Heart left ventricle (tissue), 16 donors: ENCODE measurements around the gene ZNF331. TPM values are rescaled to one million over a fixed set of nuclear protein-coding genes. Genes with fewer than 3 reads are reported as not detected.

Experiments used
- ATAC-seq, 4 donors: fragments of 200-7000 bp; cut with Tn5 transposase; one replicate each; pipeline ENCODE4 v1.9.1; 2020 to 2022; ENCODE audit warnings: moderate library complexity in 4 of 4, mild to moderate bottlenecking in 3 of 4, moderate number of reproducible peaks in 1 of 4
- DNase-seq, 5 donors: peaks; one replicate each; pipeline ENCODE4 v3.0.0-alpha.2; 2020
- H3K27ac ChIP-seq, 12 donors: fragments of 200-600 bp; sonication (generic) in 4 of 12; one replicate each; pipeline versions ENCODE4 v1.5.0 to v1.8.0; 2016 to 2022; ENCODE audit warnings: mild to moderate bottlenecking in 2 of 12
- H3K27me3 ChIP-seq, 9 donors: fragments of 200-600 bp; sonication (generic) in 2 of 9; one replicate each; pipeline versions ENCODE4 v1.5.1 to v1.8.0; 2016 to 2022; ENCODE audit warnings: mild to moderate bottlenecking in 3 of 9
- H3K36me3 ChIP-seq, 9 donors: fragments of 200-600 bp; sonication (generic) in 2 of 9; one replicate each; pipeline versions ENCODE4 v1.5.0 to v1.8.0; 2018 to 2022; ENCODE audit warnings: mild to moderate bottlenecking in 2 of 9
- H3K4me1 ChIP-seq, 12 donors: fragments of 200-600 bp; sonication (generic) in 4 of 12; one replicate each; pipeline versions ENCODE4 v1.5.0 to v1.8.0; 2016 to 2022; ENCODE audit warnings: mild to moderate bottlenecking in 3 of 12
- H3K4me3 ChIP-seq, 12 donors: fragments of 200-600 bp; sonication (generic) in 4 of 12; one replicate each; pipeline versions ENCODE4 v1.5.0 to v1.8.0; 2017 to 2022; ENCODE audit warnings: mild to moderate bottlenecking in 9 of 12, moderate library complexity in 4 of 12
- H3K9me3 ChIP-seq, 12 donors: fragments of 200-600 bp; sonication (generic) in 4 of 12; one replicate each; pipeline versions ENCODE4 v1.5.0 to v1.8.0; 2016 to 2022; ENCODE audit warnings: mild to moderate bottlenecking in 1 of 12
- POLR2A ChIP-seq, 2 donors: fragments of 450-650 bp; IDR thresholded peaks; one replicate each; pipeline ENCODE4 v1.6.1; 2017; ENCODE audit warnings: antibody characterized with exemption in 2 of 2, mild to moderate bottlenecking in 2 of 2, moderate library complexity in 2 of 2
- WGBS, 4 donors: extraction: QIAGEN DNeasy Blood & Tissue Kit in 2 of 4; methylation state at CpG; one replicate each; pipeline versions ENCODE4 v1.1.5 to v1.1.7; 2013 to 2018; 5-methylcytosine and 5-hydroxymethylcytosine counted together
- intact Hi-C, 10 donors: fragments of 100-400 bp; cut with DNase I; formaldehyde crosslinking; loops; one replicate each; pipeline versions ENCODE4 v1.11.1 to v1.14.2; 2022
- polyA plus RNA-seq, 2 donors: library from polyadenylated mRNA; stranded (reverse); fragments of 200-250 nt; gene quantifications; one replicate each; pipeline ENCODE4 v1.2.3, GENCODE V29; 2013
- total RNA-seq, 9 donors: library from RNA; depleted of rRNA in 2 of 9; stranded (reverse); fragments of >200 nt in 2 of 9; fragmentation: NEBNext Ultra II Directional in 3 of 9; extraction: Animal tissue kit (Norgen Biotek cat#: 25700) in 3 of 9; gene quantifications; one replicate each; pipeline versions ENCODE4 v1.1.0 to v1.2.4, GENCODE V29; 2016 to 2023
- TF ChIP-seq, protein P1 (sequence below), 12 donors: fragments of 200-600 bp; sonication (generic) in 4 of 12; IDR thresholded peaks; one replicate each; pipeline versions ENCODE4 v1.5.0 to v1.8.0; 2018 to 2022; ENCODE audit warnings: antibody characterized with exemption in 12 of 12, mild to moderate bottlenecking in 5 of 12
- donor health status: ischemic (EF 13 %, LVEDD 7.1; RV severe dilation, severe dysfunction).
- donor health status: healthy with polysubstance abuse.
- donor health status: DM: no; HTN: yes; CAD: no.
- donor health status: DM: no; HTN: no; CAD: no.
- donor health status: ischemic (EF 25% LVEDD 6.9; RV normal size, moderate dysfunction).
- donor health status: ischemic (EF 25% LVEDD 5.7; RV mildly dilated, moderate dysfunction).
- donor health status: healthy.
- donor health status: DM: yes; HTN: yes; CAD: no.
- donor health status: ischemic (EF 35%, LVEDD 5.7; RV mildly dilated, moderate dysfunction).
- donor health status: nonischemic (EF 11% LVEDD 7.7; RV severe dilation, severe dysfunction).
- donor health status: DM: yes; HTN: yes; CAD: no.
- donor health status: PGD.
- donor health status: ischemic (EF 29% LVEDD 5.4; RV normal size, mild dysfunction).
- donor health status: nonischemic (EF 23%, LVEDD 6.1; RV moderate dilation, normal function).

ZNF331 gene
- total and polyA plus RNA-seq, 11 donors: 7.6 to 25.8 (median 10.1) TPM

DNA sequence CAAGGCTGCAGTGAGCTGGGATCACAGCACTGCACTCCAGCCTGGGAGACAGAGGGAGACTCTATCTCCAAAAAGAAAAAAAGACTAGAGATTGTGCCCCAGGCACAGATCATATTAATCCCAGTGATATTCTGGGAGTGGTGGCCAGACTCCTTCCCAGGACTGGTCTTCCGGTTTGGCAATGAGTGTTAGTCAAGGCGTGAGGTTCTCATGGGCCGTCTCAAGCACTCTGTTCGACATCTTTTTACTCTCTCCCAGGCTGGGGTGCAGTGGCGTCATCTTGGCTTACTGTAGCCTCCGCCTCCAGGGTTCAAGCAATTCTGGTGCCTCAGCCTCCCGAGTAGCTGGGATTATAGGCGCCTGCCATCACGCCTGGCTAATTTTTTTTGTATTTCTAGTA is 88.5 kb downstream of the ZNF331 start:
- no peak for TF ChIP-seq POLR2A (IDR thresholded peaks at IDR 0.05)
- TF ChIP-seq, protein P1, sequence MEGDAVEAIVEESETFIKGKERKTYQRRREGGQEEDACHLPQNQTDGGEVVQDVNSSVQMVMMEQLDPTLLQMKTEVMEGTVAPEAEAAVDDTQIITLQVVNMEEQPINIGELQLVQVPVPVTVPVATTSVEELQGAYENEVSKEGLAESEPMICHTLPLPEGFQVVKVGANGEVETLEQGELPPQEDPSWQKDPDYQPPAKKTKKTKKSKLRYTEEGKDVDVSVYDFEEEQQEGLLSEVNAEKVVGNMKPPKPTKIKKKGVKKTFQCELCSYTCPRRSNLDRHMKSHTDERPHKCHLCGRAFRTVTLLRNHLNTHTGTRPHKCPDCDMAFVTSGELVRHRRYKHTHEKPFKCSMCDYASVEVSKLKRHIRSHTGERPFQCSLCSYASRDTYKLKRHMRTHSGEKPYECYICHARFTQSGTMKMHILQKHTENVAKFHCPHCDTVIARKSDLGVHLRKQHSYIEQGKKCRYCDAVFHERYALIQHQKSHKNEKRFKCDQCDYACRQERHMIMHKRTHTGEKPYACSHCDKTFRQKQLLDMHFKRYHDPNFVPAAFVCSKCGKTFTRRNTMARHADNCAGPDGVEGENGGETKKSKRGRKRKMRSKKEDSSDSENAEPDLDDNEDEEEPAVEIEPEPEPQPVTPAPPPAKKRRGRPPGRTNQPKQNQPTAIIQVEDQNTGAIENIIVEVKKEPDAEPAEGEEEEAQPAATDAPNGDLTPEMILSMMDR (IDR thresholded peaks at IDR 0.05): no peak
- Histone ChIP-seq H3K4me1 (peaks cover 0 to 16% (median 0%) of the 10 kb centered on the region in 12 donors), H3K4me3 (no peak overlapping the region), H3K9me3 (no peaks in the 10 kb centered on the region), H3K27ac (no peak overlapping the region), H3K36me3 (no peaks in the 10 kb centered on the region), H3K27me3 (no peaks in the 10 kb centered on the region)
- no peak for ATAC-seq
- intact Hi-C loops: no loop called here
- DNase-seq: no peak
- WGBS, 4 donors: 79 to 88% (median 82%) methylated on average over 9 of the region's 9 CpGs

DNA sequence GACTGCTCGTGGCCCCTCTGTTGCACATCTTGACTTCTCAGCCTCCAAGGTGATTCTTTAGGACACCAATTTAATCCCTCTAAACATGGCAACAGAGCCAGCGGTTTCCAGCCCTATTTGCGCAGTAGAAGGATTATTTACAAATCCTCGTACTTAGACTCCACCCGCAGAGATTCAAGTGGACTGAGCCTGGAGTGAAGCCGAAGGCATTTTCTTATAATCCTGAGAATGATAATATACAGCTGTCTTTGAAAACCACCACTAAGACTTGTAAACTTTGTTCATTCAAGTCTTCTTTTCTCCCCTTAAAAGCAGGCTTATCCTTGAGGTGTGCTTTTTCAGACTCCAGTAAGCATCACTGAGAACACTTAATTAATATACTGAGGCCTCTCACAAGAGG is 89.0 kb downstream of the ZNF331 start:
- ATAC-seq (no peak), DNase-seq (no peak)
- H3K27ac ChIP-seq: no peak overlapping the region
- TF ChIP-seq POLR2A (IDR thresholded peaks at IDR 0.05): no peak
- TF ChIP-seq, protein P1 (IDR thresholded peaks at IDR 0.05): no peak
- peaks cover 0 to 13% (median 0%) of the 10 kb centered on the region in 12 donors for H3K4me1 ChIP-seq
- WGBS, 4 donors: 81 to 89% (median 88%) methylated on average over 6 of the region's 6 CpGs
- H3K4me3 ChIP-seq: no peak overlapping the region
- no peaks in the 10 kb centered on the region for H3K9me3 ChIP-seq
- intact Hi-C loops: no loop called here
- no peaks in the 10 kb centered on the region for H3K27me3 ChIP-seq
- no peaks in the 10 kb centered on the region for H3K36me3 ChIP-seq

Other genes starting within 250 kb of the ZNF331 start
- gene ZNF845, start 204.4 kb upstream of the ZNF331 start, total RNA-seq: 1 to 10 TPM; 2.7 to 5.7 (median 3.5) TPM
- 1 to 10 TPM; 1.5 to 2.7 TPM for gene ZNF845, start 204.4 kb upstream of the ZNF331 start, polyA plus RNA-seq
- gene ZNF525, start 172.4 kb upstream of the ZNF331 start, total RNA-seq: 1 to 10 TPM; 1.6 to 6.0 (median 3.6) TPM
- gene ZNF525, start 172.4 kb upstream of the ZNF331 start, polyA plus RNA-seq: 1 to 10 TPM; 1.9 to 3.5 TPM
- gene ZNF765, start 143.0 kb upstream of the ZNF331 start, total RNA-seq: 1 to 10 TPM; 2.8 to 5.9 (median 3.8) TPM
- gene ZNF765, start 143.0 kb upstream of the ZNF331 start, polyA plus RNA-seq: 1 to 10 TPM; 2.7 to 4.9 TPM
- gene ZNF761, start 106.2 kb upstream of the ZNF331 start, total RNA-seq: 1 to 10 TPM; 2.6 to 5.5 (median 3.8) TPM
- gene ZNF761, start 106.2 kb upstream of the ZNF331 start, polyA plus RNA-seq: 1 to 10 TPM; 3.8 to 4.5 TPM
- gene ZNF813, start 70.4 kb upstream of the ZNF331 start, total RNA-seq: 1 to 10 TPM in 8 of 9 donors, under 1 TPM in 1; 0.82 to 2.5 (median 1.2) TPM
- gene ZNF813, start 70.4 kb upstream of the ZNF331 start, polyA plus RNA-seq: under 1 TPM; 0.42 to 0.96 TPM
- not detected for gene DPRX, start 93.9 kb downstream of the ZNF331 start, total RNA-seq
- gene DPRX, start 93.9 kb downstream of the ZNF331 start, polyA plus RNA-seq: under 1 TPM in 1 of 2 donors, not detected in 1; 0.14 TPM